Brain microvascular endothelial cell (primary cell): ENCODE measurements around the gene MROH8.

Experiments
- DNase-seq: peaks from one replicate; pipeline ENCODE4 v3.0.0-alpha.2; 2020
- H3K27ac ChIP-seq: fragments of 250-450 bp; sonication (Bioruptor Pico); 2 replicates; pipeline ENCODE4 v1.5.1; 2020; ENCODE audit warnings: mild to moderate bottlenecking, moderate library complexity
- H3K27me3 ChIP-seq: fragments of 250-450 bp; sonication (Bioruptor Pico); replicated peaks from 2 replicates; pipeline ENCODE4 v1.5.1; 2020; ENCODE audit warnings: mild to moderate bottlenecking
- H3K36me3 ChIP-seq: fragments of 250-450 bp; sonication (Bioruptor Pico); replicated peaks from 2 replicates; pipeline ENCODE4 v1.5.1; 2020; ENCODE audit warnings: mild to moderate bottlenecking
- H3K4me3 ChIP-seq: 2 replicates; pipeline ENCODE4 v1.5.1; 2011; ENCODE audit warnings: low read depth, mild to moderate bottlenecking, control low read depth, low read length, moderate library complexity
- CTCF ChIP-seq: IDR thresholded peaks from 2 replicates; pipeline ENCODE4 v1.5.1; 2011; ENCODE audit warnings: low read depth, mild to moderate bottlenecking, moderate library complexity, low read length, control low read depth, inconsistent platforms; ENCODE audit errors: missing control alignments
- in situ Hi-C: cut with HindIII; loops from 2 replicates; pipeline ENCODE4 v1.10.0; 2017; ENCODE audit warnings: low sequenced_read_pairs, low pct_ligation_motif_present

The MROH8 gene

DNA sequence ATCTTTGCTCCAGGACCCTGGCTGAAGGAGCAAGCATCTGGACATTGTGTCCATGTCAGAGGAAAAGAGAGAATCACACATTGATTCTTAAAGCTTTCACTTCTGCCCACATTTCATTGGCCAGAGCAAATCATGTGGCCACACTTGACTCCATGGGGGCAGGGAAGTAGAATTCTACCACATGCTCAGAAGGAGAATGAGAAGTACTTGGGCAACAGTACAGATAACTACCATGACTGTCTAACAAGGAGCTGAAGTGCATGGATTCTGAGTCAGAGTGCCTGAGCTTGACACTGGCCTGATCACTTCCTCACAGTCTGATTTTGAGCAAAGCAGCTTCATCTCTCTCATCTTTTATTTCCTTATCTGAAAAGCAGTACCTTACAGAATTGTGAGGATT, 43.7 kb upstream of the MROH8 start:
- H3K27me3 ChIP-seq, result no peaks in the 10 kb centered on the region
- H3K27ac ChIP-seq, result peak overlapping the region; percentile 59
- in situ Hi-C loops, result no loop called here
- no peak overlapping the region for H3K4me3 ChIP-seq
- no peak for TF ChIP-seq CTCF
- peak; percentile 94 for DNase-seq
- peaks cover 47% of the 10 kb centered on the region for H3K36me3 ChIP-seq

DNA sequence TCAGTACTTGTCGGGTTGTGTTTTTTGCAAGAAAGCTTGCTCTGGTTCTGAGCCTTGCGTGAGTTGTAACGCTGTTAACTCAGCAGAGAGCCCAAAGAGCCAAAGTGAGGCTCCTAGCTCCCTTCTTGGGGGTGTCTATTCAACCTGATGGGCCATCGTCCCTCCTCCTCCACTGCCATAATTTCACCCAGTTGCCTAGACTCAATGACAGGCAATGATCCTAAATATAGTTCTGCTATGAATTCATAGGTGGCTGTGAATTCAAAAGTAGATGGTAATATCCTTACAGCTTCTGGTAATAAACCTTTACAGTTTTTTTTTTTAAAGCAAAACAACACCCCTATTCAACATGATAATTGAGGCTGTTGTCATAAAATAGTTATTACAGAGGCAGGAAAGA, 42.7 kb upstream of the MROH8 start:
- in situ Hi-C loops, result no loop called here
- H3K27me3 ChIP-seq, result no peaks in the 10 kb centered on the region
- H3K27ac ChIP-seq, result no peak overlapping the region
- peaks cover 42% of the 10 kb centered on the region for H3K36me3 ChIP-seq
- no peak for DNase-seq
- TF ChIP-seq CTCF, result no peak
- H3K4me3 ChIP-seq, result no peak overlapping the region

DNA sequence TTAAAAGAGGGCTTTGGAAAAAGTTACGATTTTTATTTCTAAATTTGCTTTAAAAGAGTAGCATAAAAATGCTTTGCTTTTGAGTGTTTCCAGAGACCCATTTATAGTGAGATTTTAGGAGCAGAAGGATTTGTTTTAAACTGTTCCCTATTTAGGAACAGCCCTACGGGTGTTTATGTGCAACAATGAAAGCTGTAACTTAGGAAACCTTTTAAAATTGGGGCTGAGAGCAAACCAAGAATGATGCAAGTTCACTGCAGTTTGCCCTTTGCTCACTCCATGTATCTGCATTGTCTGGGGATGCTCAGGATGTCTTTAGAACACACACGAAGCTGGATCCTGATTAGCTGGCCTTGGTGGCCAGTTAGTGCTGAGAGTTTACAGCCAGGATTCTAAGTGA, 41.4 kb upstream of the MROH8 start:
- no peak for DNase-seq
- Histone ChIP-seq H3K36me3 (peaks cover 35% of the 10 kb centered on the region), H3K27me3 (no peaks in the 10 kb centered on the region), H3K27ac (no peak overlapping the region), H3K4me3 (no peak overlapping the region)
- in situ Hi-C loops, result no loop called here
- no peak for TF ChIP-seq CTCF

DNA sequence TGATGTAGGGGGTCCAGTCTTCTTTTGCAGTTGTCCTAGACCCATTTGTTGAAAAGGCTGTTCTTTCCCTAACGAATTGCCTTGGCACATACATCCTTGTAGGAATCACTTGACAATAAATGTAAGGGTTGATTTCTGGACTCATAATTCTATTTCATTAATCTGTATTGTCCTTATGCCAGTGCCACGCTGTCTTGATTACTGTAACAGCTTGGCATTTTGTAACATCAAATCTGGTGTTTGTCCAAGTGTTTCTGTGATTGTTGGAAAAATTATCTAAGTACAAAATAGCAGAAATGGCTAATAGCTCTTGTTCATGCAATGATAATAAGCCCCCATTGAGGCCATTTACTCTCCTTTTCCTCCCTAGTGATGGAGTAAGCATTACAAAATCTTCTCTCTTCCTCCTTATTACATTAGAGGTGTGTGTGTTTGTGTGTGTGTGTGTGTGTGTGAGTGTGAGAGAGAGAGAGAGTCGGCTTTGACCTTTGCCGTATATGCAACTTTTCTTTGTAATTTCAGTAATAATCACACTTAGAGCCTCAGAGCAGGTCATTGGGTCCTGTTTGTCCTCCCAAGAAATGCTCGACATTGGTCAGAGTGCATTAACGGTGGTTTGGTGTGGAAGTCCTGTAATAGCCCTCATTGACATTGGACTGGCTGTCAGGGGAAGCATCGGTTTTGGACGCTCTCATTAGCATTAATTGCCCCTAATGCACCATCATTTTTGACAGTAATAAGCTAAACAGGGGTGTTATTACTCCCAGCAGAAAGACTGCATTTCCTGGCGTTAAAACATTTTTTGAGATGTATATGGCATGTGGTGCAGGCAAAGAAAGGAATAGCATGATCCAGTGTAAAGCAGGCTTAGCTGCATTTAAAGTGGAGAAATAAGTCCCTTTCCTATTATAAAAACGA, 40.7 kb upstream of the MROH8 start:
- Histone ChIP-seq H3K36me3 (peaks cover 30% of the 10 kb centered on the region), H3K27ac (no peak overlapping the region), H3K27me3 (no peaks in the 10 kb centered on the region), H3K4me3 (no peak overlapping the region)
- in situ Hi-C loops, result no loop called here
- TF ChIP-seq CTCF, result no peak
- no peak for DNase-seq

DNA sequence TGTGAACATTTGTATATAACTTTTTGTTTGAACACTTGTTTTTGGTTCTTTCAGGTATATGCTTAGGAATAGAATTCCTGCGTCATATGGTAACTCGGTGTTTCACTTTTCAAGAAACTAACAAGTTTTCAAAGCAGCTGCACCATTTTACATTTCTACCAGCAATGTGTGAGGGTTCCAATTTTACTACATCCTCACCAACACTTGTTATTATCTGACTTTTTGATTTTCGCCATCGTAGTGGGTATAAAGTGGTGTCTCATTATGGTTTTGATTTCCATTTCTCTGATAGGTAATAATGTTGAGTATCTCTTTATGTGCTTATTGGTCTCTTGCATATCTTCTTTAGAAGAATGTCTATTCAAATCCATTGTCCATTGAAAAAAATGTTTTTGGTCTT, 39.6 kb upstream of the MROH8 start:
- in situ Hi-C loops, result no loop called here
- H3K36me3 ChIP-seq, result peaks cover 24% of the 10 kb centered on the region
- no peak for TF ChIP-seq CTCF

More for the DNA sequence above, 39.6 kb upstream of the MROH8 start:
- no peak overlapping the region for H3K27ac ChIP-seq
- H3K27me3 ChIP-seq, result no peaks in the 10 kb centered on the region
- H3K4me3 ChIP-seq, result no peak overlapping the region
- DNase-seq, result no peak
